Cardiac atrium fibroblast (primary cell): ENCODE results near the gene ISYNA1. TPM values are rescaled to one million over a fixed set of nuclear protein-coding genes. Genes with fewer than 3 reads are reported as not detected.

Experiments
- total RNA-seq: library from RNA; depleted of rRNA; stranded (reverse); fragments of >200 nt; gene quantifications from 2 replicates; pipeline ENCODE4 v1.2.3, GENCODE V29; 2015

Gene ISYNA1
- total RNA-seq = 19.5 and 29.5 TPM in 2 replicates

GRCh38 chr19:18437491-18438330, at the start of gene ISYNA1:
ISYNA1 (minus strand) TSS chr19:18438133; CDS start chr19:18437979, 154 bp downstream.

DNA sequence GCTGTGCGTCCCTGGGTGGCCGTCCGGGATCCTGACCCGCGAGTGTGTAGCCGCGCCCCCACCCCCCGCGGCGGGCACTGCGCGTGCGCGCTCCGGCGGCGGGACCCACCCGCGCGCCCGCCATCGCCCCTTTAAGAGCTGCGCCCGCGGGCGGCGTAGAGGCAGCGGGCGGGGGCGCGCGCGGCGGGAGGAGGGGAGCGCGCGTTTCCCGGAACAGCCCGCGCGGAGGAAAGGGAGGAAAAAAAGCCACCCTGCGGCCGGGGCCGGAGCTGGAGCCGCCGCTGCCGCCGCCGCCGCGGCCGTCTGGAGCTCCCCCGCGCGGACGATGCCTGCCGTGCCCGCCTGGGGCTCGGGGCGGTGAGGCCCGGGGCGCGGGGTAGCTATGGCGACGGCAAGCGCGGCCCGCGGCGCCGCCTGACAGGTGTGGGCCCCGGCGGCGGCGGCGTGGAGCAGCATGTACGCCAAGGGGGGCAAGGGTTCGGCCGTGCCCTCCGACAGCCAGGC, 18.7 kb downstream of the ISYNA1 start, which contains the start of gene SSBP4:
SSBP4 (plus strand) TSS at position 204 of the 504 bp plus-strand sequence; CDS start at position 455, 251 bp downstream.

GRCh38 chr19:18397242-18398202, 40.4 kb downstream of the ISYNA1 start, which contains the start of gene LRRC25:
LRRC25 (minus strand) TSS chr19:18397622; CDS start chr19:18396963, 659 bp downstream.

GRCh38 chr19:18385675-18386542, 52.0 kb downstream of the ISYNA1 start, which contains the start of gene GDF15:
GDF15 (plus strand) TSS chr19:18386158; CDS start chr19:18386190, 32 bp downstream.

Other genes starting within 250 kb of the ISYNA1 start
- gene MPV17L2, start 244.9 kb downstream of the ISYNA1 start, total RNA-seq = 74.0 and 75.2 TPM in 2 replicates
- 1.5 and 6.7 TPM in 2 replicates for gene RAB3A, start 234.1 kb downstream of the ISYNA1 start, total RNA-seq
- gene PDE4C, start 211.7 kb downstream of the ISYNA1 start, total RNA-seq = 3.2 and 5.2 TPM in 2 replicates
- gene IQCN, start 163.7 kb downstream of the ISYNA1 start, total RNA-seq = 0.81 and 2.0 TPM in 2 replicates
- gene JUND, start 156.5 kb downstream of the ISYNA1 start, total RNA-seq = 57.8 and 107 TPM in 2 replicates
- gene LSM4, start 115.1 kb downstream of the ISYNA1 start, total RNA-seq = 162 and 199 TPM in 2 replicates
- gene PGPEP1, start 97.5 kb downstream of the ISYNA1 start, total RNA-seq = 3.4 and 7.8 TPM in 2 replicates
- gene GDF15, start 52.0 kb downstream of the ISYNA1 start, total RNA-seq = 18.2 and 19.8 TPM in 2 replicates
- not detected in 2 replicates for gene LRRC25, start 40.5 kb downstream of the ISYNA1 start, total RNA-seq
- 99.8 and 114 TPM in 2 replicates for gene SSBP4, start 18.7 kb downstream of the ISYNA1 start, total RNA-seq
- gene ELL, start 83.9 kb upstream of the ISYNA1 start, total RNA-seq = 12.3 and 21.4 TPM in 2 replicates
- gene FKBP8, start 105.4 kb upstream of the ISYNA1 start, total RNA-seq = 400 and 409 TPM in 2 replicates
- gene KXD1, start 119.7 kb upstream of the ISYNA1 start, total RNA-seq = 113 and 151 TPM in 2 replicates
- gene UBA52, start 133.7 kb upstream of the ISYNA1 start, total RNA-seq = 1,196 and 1,251 TPM in 2 replicates
- gene REX1BD, start 150.7 kb upstream of the ISYNA1 start, total RNA-seq = 64.3 and 65.9 TPM in 2 replicates
- gene CRLF1, start 168.7 kb upstream of the ISYNA1 start, total RNA-seq = 309 and 313 TPM in 2 replicates
- gene TMEM59L, start 174.7 kb upstream of the ISYNA1 start, total RNA-seq = 11.9 and 12.8 TPM in 2 replicates
- gene KLHL26, start 198.9 kb upstream of the ISYNA1 start, total RNA-seq = 11.6 and 17.8 TPM in 2 replicates
- 2.0 and 3.4 TPM in 2 replicates for gene CRTC1, start 245.5 kb upstream of the ISYNA1 start, total RNA-seq